GM20000 (cell line): Measurements from ENCODE around the gene TFEB.

ENCODE experiments used
- DNase-seq: peaks from one replicate; pipeline ENCODE4 v3.0.0; 2012; ENCODE audit warnings: low spot score
- TF ChIP-seq, protein P1 (sequence below): IDR thresholded peaks from 2 replicates; pipeline ENCODE4 v1.5.1; 2012; ENCODE audit warnings: mild to moderate bottlenecking, control low read depth; ENCODE audit errors: extremely low read depth, missing control alignments

TFEB gene

DNA sequence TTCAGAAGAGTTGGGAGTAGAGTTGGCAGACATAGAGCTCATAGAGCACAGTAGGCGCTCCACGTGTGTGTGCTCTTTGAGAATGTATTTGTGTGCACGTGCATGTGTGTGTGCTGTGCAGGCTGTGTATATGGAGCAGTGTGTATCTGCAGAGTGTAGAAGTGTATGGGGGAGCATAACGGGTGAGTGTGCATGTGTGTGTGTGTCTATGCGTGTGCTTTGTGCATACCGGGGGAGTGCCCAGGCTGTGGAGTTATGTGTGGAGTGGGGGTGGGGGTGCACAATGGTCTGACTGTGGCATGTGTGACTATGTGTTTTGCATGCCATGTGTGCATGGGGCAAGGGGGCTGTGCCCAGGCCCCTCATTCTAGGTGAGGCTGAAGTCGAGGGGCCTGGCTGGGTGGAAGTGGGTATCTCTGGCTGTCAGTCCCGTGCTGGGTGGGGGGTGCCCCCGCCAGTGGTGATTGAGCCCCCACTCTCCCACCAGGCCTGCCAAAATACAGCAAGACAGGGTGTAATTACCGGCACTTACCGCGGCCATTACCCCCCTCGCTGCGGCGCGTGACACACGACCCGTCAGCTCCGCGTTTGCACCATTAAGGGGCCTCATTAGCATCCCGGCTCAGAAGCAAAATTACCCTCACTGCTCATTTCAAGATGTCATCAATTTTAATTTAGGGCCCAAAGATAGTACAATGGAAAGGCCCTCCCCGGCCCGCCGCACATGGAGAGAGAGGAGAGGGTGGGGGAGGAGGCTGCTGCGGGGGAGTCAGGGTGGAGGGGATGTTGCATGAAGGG is 58.1 kb downstream of the TFEB start:
- TF ChIP-seq, protein P1, sequence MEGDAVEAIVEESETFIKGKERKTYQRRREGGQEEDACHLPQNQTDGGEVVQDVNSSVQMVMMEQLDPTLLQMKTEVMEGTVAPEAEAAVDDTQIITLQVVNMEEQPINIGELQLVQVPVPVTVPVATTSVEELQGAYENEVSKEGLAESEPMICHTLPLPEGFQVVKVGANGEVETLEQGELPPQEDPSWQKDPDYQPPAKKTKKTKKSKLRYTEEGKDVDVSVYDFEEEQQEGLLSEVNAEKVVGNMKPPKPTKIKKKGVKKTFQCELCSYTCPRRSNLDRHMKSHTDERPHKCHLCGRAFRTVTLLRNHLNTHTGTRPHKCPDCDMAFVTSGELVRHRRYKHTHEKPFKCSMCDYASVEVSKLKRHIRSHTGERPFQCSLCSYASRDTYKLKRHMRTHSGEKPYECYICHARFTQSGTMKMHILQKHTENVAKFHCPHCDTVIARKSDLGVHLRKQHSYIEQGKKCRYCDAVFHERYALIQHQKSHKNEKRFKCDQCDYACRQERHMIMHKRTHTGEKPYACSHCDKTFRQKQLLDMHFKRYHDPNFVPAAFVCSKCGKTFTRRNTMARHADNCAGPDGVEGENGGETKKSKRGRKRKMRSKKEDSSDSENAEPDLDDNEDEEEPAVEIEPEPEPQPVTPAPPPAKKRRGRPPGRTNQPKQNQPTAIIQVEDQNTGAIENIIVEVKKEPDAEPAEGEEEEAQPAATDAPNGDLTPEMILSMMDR: no peak
- DNase-seq: no peak

- no peak for DNase-seq
Observed at GRCh38 chr6:41676431-41676830, 59.0 kb downstream of the TFEB start.

DNA sequence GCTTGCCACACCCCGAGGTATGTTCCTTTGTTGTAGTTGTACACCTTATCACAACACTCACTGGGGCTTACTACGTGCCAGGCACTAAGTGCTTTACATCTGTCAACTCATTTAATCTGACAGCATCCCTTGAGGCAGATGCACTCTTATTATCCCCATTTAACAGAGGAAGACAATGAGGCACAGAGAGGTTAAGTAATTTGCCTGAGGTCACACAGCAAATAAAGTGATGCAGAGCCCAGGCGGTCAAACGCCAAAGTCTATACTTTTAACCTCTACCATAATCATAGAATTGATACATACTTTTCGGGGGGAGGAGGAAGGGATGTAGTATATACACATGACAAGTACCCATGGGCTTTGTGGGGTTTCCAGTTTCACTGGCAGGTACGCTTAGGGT is 59.4 kb downstream of the TFEB start:
- DNase-seq: no peak

More at GRCh38 chr6:41676431-41676830, 59.0 kb downstream of the TFEB start:
- TF ChIP-seq, protein P1: no peak

DNA sequence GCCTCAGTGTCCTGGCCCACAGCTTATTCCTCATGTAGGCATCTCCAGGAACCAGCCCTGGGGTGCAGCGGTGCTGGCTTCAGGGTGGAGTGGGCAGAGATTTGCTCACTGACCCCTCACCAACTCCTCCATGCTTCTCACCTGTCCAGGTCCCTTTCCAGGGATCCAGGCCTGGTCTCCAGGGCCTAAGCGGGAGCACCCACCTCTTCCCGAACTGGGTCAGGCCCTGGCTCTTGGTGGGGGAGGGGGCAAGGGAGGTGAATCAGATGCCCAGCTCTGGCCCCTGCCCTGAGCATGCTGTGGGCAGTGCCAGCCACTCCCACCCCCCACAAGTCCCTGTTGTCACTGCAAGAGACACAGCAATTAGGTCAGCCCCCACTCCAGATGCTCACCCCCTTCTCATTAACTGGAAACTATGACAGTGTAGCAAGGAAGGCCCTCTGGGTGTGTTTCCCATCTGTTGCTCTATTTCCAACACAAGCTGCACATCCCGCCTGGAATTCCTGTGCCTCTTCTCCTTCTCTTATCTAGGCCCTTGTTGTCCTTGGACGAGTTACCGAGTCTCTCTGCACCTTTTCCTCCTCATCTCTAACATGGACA is 60.1 kb downstream of the TFEB start:
- TF ChIP-seq, protein P1: no peak
- DNase-seq: no peak

More for the DNA sequence above, 59.4 kb downstream of the TFEB start:
- TF ChIP-seq, protein P1: no peak

DNA sequence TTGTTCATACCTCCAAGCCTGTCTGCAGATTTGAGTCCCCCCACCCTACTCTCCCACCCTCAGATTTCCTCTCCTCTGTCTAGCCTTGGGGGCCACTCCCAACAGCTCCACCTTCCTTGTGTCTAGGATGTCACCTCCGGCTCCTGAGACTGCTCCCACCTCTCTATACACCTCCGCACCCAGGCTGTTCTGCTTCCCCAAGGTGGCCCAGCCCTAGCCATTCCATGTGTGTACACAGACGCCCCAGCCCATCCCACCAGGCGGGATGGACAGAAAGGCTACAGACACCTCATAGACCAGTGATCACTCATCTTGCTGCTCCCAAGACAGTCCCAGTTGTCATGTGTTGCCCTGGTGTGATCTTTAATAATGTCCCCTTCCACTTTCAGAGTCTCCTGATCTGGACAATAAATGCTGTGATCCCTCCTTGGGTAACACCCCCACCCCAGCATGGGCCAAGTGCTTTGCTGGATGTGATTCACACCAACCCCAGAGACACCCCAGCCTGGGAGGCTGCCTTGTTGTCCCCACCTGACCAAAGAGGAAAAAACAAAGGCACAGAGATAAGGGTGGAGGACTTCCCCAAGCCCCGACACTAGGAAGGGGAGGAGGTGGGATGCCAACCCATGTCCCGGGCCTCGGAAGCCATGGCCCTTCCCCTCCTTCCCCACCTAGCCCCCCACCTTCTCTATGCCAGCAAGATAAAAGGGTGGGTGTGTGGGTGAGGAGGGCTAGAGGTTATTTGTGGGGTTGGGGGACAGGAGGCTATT is 61.0 kb downstream of the TFEB start:
- DNase-seq: no peak
- TF ChIP-seq, protein P1: no peak

DNA sequence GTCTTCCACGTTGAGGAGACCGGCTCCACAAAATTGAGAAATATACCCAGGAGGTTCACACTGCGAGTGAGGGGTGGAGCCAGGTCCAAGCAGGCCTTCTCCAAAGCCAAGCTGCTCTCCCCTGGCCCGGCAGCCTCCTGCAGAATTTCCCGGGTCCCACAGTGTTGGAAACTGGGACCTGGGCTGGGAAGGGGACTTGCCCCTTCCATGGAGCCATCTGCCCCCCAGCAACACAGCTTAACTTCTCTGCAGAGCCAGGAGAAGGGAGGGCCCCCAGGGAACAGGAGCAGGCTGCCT is 61.8 kb downstream of the TFEB start:
- TF ChIP-seq, protein P1: no peak
- no peak for DNase-seq
